ENCODE results near the gene OSBPL7.

OSBPL7 gene

GRCh38 chr17:47807421-47807820 lies 14.2 kb downstream of the OSBPL7 start:
- H3K4me3 ChIP-seq (ENCODE audit: low read depth, low read length): no peak overlapping the region

- H3K4me3 ChIP-seq (ENCODE audit: low read depth, low read length): no peak overlapping the region
These were observed 14.7 kb downstream of the OSBPL7 start for GRCh38 chr17:47806913-47807255.

- H3K4me3 ChIP-seq (ENCODE audit: low read depth, low read length): no peak overlapping the region
These were observed 15.3 kb downstream of the OSBPL7 start for GRCh38 chr17:47806026-47806912.

GRCh38 chr17:47804461-47804860 lies 17.1 kb downstream of the OSBPL7 start:
- no peak overlapping the region for H3K4me3 ChIP-seq (ENCODE audit: low read depth, low read length)

GRCh38 chr17:47803751-47804150 lies 17.8 kb downstream of the OSBPL7 start:
- no peak overlapping the region for H3K4me3 ChIP-seq (ENCODE audit: low read depth, low read length)

GRCh38 chr17:47803201-47803600 lies 18.4 kb downstream of the OSBPL7 start:
- H3K4me3 ChIP-seq (ENCODE audit: low read depth, low read length): no peak overlapping the region

- H3K4me3 ChIP-seq (ENCODE audit: low read depth, low read length): no peak overlapping the region
These were observed 19.1 kb downstream of the OSBPL7 start for GRCh38 chr17:47802341-47803022.

GRCh38 chr17:47801906-47802305 lies 19.7 kb downstream of the OSBPL7 start:
- H3K4me3 ChIP-seq (ENCODE audit: low read depth, low read length): no peak overlapping the region

- no peak overlapping the region for H3K4me3 ChIP-seq (ENCODE audit: low read depth, low read length)
These were observed 20.3 kb downstream of the OSBPL7 start for GRCh38 chr17:47801176-47801765.

GRCh38 chr17:47800686-47801085 lies 20.9 kb downstream of the OSBPL7 start:
- no peak overlapping the region for H3K4me3 ChIP-seq (ENCODE audit: low read depth, low read length)

GRCh38 chr17:47797797-47798196 lies 23.8 kb downstream of the OSBPL7 start:
- H3K4me3 ChIP-seq (ENCODE audit: low read depth, low read length): no peak overlapping the region

GRCh38 chr17:47792979-47793378 lies 28.6 kb downstream of the OSBPL7 start:
- H3K4me3 ChIP-seq (ENCODE audit: low read depth, low read length): no peak overlapping the region

GRCh38 chr17:47792457-47792856 lies 29.1 kb downstream of the OSBPL7 start:
- H3K4me3 ChIP-seq (ENCODE audit: low read depth, low read length): no peak overlapping the region

GRCh38 chr17:47791025-47791424 lies 30.6 kb downstream of the OSBPL7 start:
- no peak overlapping the region for H3K4me3 ChIP-seq (ENCODE audit: low read depth, low read length)

- H3K4me3 ChIP-seq (ENCODE audit: low read depth, low read length): peak overlapping the region; percentile 33
These were observed 31.7 kb downstream of the OSBPL7 start for GRCh38 chr17:47789611-47790561.

- no peak overlapping the region for H3K4me3 ChIP-seq (ENCODE audit: low read depth, low read length)
These were observed 36.0 kb downstream of the OSBPL7 start for GRCh38 chr17:47785538-47786123.

GRCh38 chr17:47781397-47781796 lies 40.2 kb downstream of the OSBPL7 start:
- no peak overlapping the region for H3K4me3 ChIP-seq (ENCODE audit: low read depth, low read length)

- H3K4me3 ChIP-seq (ENCODE audit: low read depth, low read length): no peak overlapping the region
These were observed 43.4 kb downstream of the OSBPL7 start for GRCh38 chr17:47778184-47778635.

GRCh38 chr17:47776330-47777197 lies 45.0 kb downstream of the OSBPL7 start:
- no peak overlapping the region for H3K4me3 ChIP-seq (ENCODE audit: low read depth, low read length)
